NCI-H128 (cell line): ENCODE data around the gene VWA7.
"Not testable (repeated sequence)": the region's sequence is repeated elsewhere in the genome, so short reads cannot be mapped to it uniquely, and the experiment has no call there.

Experiments used
- DNase-seq: peaks from one replicate; lab custom pipeline; 2025; ENCODE audit not compliant: unreplicated experiment; lab: John Stamatoyannopoulos, UW

Gene VWA7, protein sequence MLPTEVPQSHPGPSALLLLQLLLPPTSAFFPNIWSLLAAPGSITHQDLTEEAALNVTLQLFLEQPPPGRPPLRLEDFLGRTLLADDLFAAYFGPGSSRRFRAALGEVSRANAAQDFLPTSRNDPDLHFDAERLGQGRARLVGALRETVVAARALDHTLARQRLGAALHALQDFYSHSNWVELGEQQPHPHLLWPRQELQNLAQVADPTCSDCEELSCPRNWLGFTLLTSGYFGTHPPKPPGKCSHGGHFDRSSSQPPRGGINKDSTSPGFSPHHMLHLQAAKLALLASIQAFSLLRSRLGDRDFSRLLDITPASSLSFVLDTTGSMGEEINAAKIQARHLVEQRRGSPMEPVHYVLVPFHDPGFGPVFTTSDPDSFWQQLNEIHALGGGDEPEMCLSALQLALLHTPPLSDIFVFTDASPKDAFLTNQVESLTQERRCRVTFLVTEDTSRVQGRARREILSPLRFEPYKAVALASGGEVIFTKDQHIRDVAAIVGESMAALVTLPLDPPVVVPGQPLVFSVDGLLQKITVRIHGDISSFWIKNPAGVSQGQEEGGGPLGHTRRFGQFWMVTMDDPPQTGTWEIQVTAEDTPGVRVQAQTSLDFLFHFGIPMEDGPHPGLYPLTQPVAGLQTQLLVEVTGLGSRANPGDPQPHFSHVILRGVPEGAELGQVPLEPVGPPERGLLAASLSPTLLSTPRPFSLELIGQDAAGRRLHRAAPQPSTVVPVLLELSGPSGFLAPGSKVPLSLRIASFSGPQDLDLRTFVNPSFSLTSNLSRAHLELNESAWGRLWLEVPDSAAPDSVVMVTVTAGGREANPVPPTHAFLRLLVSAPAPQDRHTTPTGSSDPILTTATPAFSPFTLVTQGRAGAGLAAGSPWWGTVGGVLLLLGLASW

DNA sequence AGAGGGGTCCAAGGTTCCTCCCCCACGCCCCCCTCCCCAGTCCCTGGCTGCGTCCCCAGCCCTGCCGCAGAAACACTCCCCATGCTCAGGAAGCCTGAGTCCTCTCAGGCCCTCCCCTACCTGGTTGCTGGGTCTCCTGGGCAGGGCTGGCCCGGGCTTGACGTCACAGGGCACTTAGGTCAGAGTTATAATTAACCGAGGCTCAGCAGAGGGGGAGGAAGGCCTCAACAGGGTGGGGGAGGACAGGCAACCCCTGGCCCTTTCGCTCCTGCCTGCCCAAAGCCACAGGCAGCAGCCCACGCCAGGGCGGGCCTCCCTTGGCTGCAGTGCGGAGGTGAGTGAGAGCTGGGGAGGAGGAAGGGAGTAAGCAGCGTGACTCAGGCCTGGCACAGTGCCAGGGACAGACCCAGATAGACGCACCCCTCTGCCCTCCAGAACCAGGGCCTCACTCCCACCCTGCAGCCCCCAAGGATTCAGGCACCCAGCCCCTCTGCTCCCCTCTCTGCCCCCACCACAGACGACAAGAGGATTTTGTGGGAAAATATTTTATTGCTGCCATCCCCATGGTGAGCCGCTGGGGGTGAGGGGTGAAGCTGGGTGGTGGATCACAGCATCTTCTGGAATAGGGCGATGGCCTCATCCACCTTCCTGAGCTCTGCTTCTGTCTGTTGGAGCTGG lies at the start of gene VWA7:
VWA7 (minus strand) TSS at position 340 of the 678 bp plus-strand sequence. CDS start 549 bp downstream, outside the sequence.
- peak; percentile 43 for DNase-seq

DNA sequence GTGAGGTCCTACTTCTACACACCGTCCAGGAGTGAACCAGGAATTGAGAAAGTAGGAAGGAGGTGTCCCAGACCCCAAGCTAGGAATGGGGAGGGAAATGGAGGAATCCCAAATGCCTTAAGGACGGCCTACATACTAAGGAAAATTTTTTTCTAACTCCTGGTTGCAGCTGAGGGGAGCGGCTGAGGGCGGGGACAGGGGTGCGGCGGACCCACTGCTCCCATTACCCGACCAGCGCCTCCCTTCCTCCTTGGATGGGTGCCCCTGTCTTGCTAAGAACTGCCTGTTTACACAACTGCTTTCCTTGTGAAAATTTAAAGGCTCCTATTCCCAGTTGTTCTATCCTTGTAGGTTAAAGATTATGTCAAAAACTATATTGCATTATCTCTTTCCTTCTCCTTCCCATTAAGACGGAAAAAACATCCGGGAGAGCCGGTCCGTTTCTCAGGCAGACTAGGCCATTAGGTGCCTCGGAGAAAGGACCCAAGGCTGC lies 49.7 kb upstream of the VWA7 start:
- no peak for DNase-seq

DNA sequence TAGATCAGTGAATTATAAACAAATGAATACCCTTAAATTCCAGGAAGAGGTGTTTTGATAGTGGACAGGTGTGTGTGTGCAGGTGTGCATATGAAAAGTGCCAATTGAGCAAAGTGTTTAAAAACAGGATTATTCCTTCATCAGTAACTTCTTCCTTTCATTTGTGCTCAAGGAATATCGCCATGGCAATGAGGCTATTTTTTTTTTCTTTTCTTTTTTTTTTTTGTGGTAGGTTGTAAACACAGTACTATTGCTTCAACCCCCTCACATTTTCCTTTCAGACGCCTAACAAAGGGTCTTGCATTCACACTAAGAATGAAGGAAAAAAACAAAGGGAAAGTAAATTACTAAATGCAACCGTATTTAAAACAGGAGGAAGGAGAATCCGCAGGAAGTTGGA lies 48.4 kb upstream of the VWA7 start:
- DNase-seq: no peak

DNA sequence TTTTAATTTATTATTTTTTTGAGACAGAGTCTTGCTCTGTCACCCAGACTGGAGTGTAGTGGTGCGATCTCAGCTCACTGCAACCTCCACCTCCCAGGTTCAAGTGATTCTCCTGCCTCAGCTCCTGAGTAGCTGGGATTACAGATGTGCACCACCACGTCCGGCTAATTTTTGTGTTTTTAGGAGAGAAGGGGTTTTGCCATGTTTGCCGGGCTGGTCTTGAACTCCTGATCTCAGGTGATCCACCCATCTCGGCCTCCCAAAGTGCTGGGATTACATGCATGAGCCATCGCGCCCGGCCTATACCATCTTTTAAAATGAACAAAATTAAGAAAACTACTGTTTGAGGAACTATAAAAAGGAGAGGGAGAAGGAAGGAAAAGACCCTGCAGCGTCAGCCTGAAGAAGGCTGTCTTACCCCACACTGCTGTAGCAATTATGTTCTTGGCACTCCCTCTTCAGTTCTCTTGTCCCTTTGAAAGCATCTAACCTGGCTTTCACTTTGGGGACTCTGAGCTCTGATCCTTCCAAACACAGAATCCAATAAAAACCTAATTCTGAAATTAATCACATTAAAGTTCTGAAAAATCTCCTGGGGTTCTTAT lies 46.6 kb upstream of the VWA7 start:
- DNase-seq: not testable (repeated sequence)

GRCh38 chr6:31822036-31822821 lies 45.1 kb upstream of the VWA7 start:
- DNase-seq: no peak

DNA sequence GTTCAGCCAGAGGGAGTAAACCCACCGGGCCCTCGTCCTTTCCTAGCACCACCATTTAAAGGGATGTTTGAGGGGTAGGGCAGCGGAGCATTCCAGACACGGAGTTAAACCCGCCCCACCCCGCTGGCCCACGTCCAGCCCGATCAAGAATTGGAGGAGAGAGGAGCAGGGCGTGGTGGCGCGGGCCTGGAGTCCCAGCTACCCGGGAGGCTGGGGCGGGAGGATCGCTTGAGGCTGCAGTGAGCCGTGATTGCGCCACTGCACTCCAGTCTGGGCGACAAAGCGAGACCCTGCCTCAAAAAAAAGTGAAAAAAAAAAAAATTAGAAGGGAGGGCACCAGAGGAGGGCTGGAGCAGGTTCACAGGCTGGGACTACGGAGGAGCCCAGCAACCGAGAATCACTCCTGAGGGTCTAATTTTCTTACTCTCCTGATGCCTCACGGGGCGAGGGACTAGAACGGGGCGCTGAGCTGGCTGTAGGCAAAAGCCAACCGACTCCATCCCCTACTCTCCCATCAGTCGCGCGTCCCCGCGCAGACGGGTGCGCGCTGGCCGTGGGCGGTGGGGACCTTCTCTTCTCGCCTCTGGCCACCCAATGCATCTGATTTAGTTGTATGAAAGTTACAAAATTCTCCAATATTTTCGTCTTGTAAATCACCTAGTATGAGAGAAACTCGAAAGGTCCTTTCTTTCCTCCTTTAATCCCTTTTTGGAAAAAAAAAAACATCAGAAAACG lies 44.3 kb upstream of the VWA7 start:
- no peak for DNase-seq

GRCh38 chr6:31820399-31820798 lies 43.3 kb upstream of the VWA7 start:
- not testable (repeated sequence) for DNase-seq

DNA sequence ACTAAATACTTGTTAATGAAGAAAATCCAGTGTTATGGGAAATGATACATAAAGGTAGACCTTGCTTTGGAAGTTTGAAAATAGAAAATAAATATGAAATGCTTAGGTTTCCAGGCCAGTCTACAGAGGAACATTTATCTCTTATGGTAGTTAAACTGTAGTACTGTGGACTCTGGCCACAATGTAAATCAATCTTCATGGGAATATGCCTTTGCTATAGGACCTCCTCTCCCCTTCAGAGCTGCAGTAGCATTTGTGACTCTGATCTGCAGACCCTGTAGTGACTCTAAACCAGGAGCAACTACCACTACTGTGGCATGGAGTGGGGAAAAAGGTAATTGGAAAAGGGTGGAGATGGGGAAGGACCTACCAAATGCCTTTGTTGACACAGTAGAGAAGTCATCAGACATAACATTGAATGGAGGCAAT lies 42.8 kb upstream of the VWA7 start:
- no peak for DNase-seq

DNA sequence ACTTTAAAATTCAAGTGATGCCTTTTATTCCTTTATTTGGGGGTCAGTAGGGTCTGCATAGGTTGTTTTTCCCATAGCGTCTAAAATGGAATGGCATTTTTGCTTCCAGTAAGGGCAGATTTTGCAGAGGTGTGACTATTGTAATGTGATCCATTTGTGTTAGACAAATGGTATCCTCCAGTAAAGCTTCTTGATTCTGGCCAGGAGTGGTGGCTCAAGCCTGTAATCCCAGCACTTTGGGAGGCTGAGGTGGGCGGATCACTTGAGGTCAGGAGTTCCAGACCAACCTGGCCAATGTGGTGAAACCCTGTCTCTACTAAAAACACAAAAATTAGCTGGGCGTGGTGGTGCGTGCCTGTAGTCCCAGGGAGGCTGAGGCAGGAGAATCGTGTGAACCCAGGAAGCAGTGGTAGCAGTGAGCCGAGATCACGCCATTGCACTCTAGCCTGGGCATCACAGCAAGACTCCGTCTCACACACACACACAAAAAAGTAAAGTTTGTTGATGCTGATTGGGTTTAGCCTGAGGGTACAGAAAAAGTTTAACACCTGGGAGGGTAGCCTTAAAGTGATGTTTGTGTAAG lies 40.9 kb upstream of the VWA7 start:
- not testable (repeated sequence) for DNase-seq

GRCh38 chr6:31817133-31817928 lies 40.2 kb upstream of the VWA7 start:
- not testable (repeated sequence) for DNase-seq

DNA sequence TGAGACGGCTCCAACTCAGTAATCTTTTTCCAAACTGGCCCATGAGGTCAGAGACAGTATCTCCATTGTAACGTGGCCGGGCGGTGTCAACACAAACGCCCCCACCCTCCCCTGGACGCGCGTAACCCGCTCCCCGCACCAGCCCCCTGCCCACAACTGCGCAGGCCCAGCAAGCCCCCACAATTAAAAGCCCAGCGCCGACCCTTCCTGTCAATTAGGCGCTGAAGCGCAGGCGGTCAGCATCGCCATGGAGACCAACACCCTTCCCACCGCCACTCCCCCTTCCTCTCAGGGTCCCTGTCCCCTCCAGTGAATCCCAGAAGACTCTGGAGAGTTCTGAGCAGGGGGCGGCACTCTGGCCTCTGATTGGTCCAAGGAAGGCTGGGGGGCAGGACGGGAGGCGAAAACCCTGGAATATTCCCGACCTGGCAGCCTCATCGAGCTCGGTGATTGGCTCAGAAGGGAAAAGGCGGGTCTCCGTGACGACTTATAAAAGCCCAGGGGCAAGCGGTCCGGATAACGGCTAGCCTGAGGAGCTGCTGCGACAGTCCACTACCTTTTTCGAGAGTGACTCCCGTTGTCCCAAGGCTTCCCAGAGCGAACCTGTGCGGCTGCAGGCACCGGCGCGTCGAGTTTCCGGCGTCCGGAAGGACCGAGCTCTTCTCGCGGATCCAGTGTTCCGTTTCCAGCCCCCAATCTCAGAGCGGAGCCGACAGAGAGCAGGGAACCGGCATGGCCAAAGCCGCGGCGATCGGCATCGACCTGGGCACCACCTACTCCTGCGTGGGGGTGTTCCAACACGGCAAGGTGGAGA lies 38.1 kb upstream of the VWA7 start, which contains the start of the genes HSPA1A and HSPA1L:
HSPA1A (plus strand) TSS at position 519 of the 814 bp plus-strand sequence; CDS start at position 733, 214 bp downstream.
HSPA1L (minus strand) TSS at position 259 of the 814 bp plus-strand sequence. CDS start 3,311 bp downstream, outside the sequence.
- peak; percentile 91 for DNase-seq

GRCh38 chr6:31814677-31815024 lies 37.5 kb upstream of the VWA7 start:
- DNase-seq: peak; percentile 63

GRCh38 chr6:31813465-31813849 lies 36.3 kb upstream of the VWA7 start:
- DNase-seq: no peak

DNA sequence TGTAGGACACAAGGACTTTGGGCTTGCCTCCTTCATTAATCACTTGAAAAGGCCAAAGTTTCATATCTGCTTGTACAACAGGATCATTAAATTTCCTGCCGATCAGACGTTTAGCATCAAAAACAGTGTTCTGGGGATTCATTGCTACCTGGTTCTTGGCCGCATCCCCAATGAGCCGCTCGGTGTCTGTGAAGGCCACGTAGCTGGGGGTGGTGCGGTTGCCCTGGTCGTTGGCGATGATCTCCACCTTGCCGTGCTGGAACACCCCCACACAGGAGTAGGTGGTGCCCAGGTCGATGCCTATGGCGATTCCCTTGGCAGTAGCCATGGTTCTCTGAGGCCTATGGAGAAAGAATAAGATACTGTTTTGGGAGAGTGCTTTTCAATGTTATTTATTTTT lies 34.5 kb upstream of the VWA7 start:
- DNase-seq: no peak

DNA sequence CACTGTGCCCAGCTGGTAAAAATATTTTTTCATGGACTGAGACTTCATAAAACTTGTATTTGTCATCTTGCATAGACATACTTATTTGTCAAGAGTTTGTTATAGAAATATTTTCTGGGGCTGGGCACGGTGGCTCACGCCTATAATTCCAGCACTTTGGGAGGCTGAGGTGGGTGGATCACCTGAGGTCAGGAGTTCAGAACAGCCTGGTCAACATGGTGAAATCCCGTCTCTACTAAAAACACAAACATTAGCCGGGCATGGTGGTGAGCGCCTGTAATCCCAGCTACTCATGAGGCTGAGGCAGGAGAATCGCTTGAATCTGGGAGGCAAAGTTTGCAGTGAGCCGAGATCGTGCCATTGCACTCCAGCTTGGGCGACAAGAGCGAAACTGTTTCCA lies 31.5 kb upstream of the VWA7 start:
- not testable (repeated sequence) for DNase-seq

DNA sequence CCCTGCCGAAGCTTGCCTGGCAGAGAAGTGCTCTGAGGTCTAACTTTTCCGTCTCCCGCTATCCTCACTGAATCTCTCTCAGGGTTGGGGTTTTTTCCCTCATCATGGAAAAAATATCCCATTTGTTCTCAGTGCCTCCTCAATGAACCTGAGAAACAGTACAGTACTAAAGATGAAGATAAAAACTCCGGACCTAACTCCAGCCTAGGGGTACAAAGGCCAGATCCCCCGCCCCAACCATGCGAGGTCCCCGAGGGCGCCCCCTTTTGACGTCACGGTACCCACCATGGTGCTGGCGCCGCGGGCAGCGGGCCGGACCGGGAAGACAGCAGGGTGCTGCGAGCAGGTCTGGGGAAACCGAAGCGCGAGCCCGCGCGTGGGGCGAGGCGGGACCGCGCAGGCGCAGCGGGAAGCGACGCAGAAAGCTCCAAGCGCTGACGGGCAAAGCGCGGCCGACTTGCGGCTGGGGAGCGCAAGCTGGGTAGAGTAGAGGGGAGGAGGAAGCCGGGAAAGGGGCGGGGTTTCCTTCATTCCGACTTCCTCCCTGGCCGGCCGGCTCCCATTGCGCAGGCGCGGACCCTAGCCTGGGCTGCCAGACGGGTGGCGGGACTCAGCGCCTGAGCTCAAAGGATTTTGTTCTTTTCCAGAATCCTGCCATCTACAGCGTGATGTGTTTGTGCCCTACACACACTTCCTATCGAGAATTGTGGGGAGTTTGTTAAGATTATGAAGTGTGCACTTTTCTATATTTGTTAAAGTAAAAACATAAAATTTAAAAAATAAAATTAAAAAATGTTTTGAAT lies 29.5 kb upstream of the VWA7 start, which contains the start of gene LSM2:
LSM2 (minus strand) TSS at position 497 of the 803 bp plus-strand sequence; CDS start at position 288, 209 bp downstream.
- DNase-seq: peak; percentile 87
